ENCODE results near the gene MAPK10.

- no peak for TF ChIP-seq FOXK2 (IDR thresholded peaks at IDR 0.05)
- no peak for TF ChIP-seq NFRKB (IDR thresholded peaks at IDR 0.05)
- no peak for TF ChIP-seq SUZ12 (IDR thresholded peaks at IDR 0.05)
- TF ChIP-seq L3MBTL2 (conservative IDR thresholded peaks at IDR 0.05), result no peak
- no peak for TF ChIP-seq FOXA1 (IDR thresholded peaks at IDR 0.05)
- no peak for TF ChIP-seq FOXM1 (IDR thresholded peaks at IDR 0.05; ENCODE audit: borderline replicate concordance)
Observed at GRCh38 chr4:85961887-85962286, 398.0 kb downstream of the MAPK10 start.
